Renal pelvis (tissue), 12 donors: ENCODE results near the gene ZBTB3. TPM values are rescaled to one million over a fixed set of nuclear protein-coding genes. Genes with fewer than 3 reads are reported as not detected.

Experiments
- DNase-seq: peaks from one replicate; pipeline ENCODE4 v3.0.0-alpha.2; 2013
- long read RNA-seq, 16 experiments: transcript quantifications; one replicate each; lab custom pipeline, GENCODE V29; 2026
- polyA plus RNA-seq, 3 donors: library from polyadenylated mRNA; unstranded; fragments of 120-200 nt; gene quantifications; one replicate each; pipeline ENCODE4 v1.2.1, GENCODE V29; 2013; ENCODE audit not compliant: insufficient read length in 3 of 3

ZBTB3 gene
- polyA plus RNA-seq = 10 to 100 TPM in 1 of 3 donors, 1 to 10 TPM in 2; 8.1 to 10.4 (median 9.4) TPM
- long read RNA-seq, donor 1 = 0 reads
- long read RNA-seq, donor 2, partial matches to known transcripts = 0 of 1 reads
- long read RNA-seq, donor 2, other reads (novel, unspliced or antisense) = 0 of 1 reads
- long read RNA-seq, donor 3, partial matches to known transcripts = 0 of 2 reads
- long read RNA-seq, donor 3, other reads (novel, unspliced or antisense) = 0 of 2 reads
- long read RNA-seq, donor 4 = 0 reads
- long read RNA-seq, donor 5, partial matches to known transcripts = 0 of 1 reads
- long read RNA-seq, donor 5, other reads (novel, unspliced or antisense) = 0 of 1 reads
- long read RNA-seq, donor 6, partial matches to known transcripts = 0 of 4 reads
- long read RNA-seq, donor 6, other reads (novel, unspliced or antisense) = 0 of 4 reads
- long read RNA-seq, donor 7, transcript ZBTB3-201 (2 exons, 2,978 nt) = major isoform, 5 of 5 reads
- long read RNA-seq, donor 7, partial matches to known transcripts = 0 of 5 reads
- long read RNA-seq, donor 7, other reads (novel, unspliced or antisense) = 0 of 5 reads
- long read RNA-seq, donor 8 = 0 reads
- long read RNA-seq, donor 9, partial matches to known transcripts = 0 of 3 reads
- long read RNA-seq, donor 9, other reads (novel, unspliced or antisense) = 0 of 3 reads
- long read RNA-seq, donor 10, partial matches to known transcripts = 0 of 1 reads
- long read RNA-seq, donor 10, other reads (novel, unspliced or antisense) = 0 of 1 reads
- long read RNA-seq, donor 11, partial matches to known transcripts = 113 of 227 reads
- long read RNA-seq, donor 11, other reads (novel, unspliced or antisense) = 114 of 227 reads
- long read RNA-seq, donor 12, partial matches to known transcripts = 0 of 4 reads
- long read RNA-seq, donor 12, other reads (novel, unspliced or antisense) = 0 of 4 reads
- long read RNA-seq, donor 13, partial matches to known transcripts = 0 of 1 reads
- long read RNA-seq, donor 13, other reads (novel, unspliced or antisense) = 0 of 1 reads
- long read RNA-seq, donor 14 = 0 reads
- long read RNA-seq, donor 15, partial matches to known transcripts = 0 of 1 reads
- long read RNA-seq, donor 15, other reads (novel, unspliced or antisense) = 0 of 1 reads
- long read RNA-seq, donor 16, partial matches to known transcripts = 0 of 1 reads
- long read RNA-seq, donor 16, other reads (novel, unspliced or antisense) = 0 of 1 reads

DNA sequence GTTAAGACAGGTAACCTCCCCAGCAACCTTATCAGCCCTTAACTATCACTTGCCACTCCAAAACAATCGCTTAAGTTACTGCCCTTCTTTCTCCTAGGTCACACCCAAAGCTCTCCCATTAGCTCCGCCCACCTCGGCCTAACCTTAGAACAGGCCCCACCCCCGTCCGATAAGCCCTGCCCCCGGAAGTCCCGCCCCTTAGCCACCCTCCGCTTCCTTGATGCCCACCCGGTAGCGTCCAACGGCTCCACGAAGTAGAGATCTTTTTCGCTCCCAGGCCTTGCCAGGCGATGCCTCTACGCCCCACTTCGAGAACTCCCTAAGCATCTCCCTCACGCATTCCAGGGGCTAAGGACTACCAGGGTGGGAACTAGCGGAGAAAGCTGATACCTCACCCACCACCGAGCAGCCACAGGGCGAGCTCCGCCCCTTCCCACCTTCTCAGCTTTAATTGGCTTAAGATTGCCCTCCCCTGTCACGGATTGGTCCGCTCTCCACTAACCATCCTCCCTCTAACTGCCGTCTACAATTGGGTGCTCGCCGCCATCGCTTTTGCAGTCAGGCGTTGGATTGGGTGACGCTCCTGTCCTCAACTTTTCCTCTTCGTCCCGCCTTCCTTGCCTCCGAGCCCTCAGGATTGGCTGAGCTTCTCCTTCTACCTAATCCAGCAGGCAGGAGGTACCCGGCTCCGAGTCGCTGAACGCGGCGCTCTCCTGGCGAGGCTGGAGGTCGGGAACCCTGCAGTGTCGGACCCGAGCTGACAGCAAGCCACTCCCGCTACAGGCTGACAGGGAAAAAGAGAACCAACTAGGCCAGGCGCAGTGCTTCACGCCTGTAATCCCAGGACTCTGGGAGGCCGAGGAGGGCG, at the start of gene ZBTB3:
TSS of gene ZBTB3 (minus strand) at position 425 of the 868 bp plus-strand sequence. CDS start 496 bp downstream, outside the sequence.
- DNase-seq = peak; percentile 99

DNA sequence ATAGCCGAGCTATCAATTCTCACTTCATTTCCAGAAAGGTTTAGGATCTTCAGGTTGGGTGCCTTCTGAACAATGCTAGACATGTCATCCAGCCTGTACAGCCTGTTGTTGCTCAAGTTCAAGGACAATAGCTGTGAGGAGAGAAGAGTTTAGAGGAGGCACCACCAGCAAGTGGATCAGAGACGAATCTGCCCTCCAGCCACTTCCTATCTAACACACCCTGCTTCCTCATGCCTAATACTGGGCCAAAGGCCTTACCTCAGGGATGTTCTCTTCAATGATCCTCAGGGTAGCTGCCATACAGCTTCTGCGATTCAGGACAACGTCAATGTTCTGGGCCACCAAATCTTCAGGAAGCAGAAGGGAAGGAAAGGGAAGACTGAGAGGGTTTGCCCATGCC, 47.1 kb upstream of the ZBTB3 start:
- DNase-seq = no peak

DNA sequence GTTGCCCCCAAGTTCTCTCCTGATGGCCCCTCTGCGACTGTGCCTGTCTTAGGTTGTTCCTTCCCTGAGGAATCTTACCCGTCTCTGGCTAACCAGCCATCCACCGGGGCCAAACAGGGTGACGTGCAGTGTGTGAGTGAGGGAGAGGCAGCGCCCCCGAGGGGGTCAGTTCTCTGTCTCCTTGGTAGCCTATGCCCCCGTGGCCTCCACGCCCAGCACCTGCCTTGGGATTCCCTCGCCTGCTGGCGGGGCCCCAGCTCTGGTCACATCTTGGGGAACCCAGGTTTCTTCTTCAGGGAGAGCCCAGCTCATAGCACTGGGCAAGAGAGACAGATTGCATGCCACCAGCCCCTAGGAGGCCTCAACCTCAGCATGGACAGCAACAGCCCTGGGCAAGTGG, 45.5 kb upstream of the ZBTB3 start:
- no peak for DNase-seq

DNA sequence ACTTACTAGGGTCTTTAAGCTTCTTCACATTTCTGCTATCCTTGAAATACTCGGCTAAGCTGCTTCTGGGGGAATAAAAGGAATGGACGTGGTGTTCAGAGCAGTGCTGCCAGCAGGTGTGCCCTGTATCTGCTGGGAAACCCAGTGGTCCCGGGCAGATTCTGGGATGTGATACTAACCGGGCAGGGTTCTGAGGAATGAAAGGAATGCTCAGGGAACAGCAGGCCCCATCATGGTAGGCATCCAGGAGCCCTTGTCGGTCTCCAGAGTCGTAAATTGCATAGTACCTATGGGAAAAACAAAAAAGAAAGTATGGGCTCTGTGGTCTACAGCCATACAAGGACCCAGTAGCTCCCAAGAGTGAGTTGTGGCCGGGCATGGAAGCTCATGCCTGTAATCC, 42.3 kb upstream of the ZBTB3 start:
- no peak for DNase-seq

DNA sequence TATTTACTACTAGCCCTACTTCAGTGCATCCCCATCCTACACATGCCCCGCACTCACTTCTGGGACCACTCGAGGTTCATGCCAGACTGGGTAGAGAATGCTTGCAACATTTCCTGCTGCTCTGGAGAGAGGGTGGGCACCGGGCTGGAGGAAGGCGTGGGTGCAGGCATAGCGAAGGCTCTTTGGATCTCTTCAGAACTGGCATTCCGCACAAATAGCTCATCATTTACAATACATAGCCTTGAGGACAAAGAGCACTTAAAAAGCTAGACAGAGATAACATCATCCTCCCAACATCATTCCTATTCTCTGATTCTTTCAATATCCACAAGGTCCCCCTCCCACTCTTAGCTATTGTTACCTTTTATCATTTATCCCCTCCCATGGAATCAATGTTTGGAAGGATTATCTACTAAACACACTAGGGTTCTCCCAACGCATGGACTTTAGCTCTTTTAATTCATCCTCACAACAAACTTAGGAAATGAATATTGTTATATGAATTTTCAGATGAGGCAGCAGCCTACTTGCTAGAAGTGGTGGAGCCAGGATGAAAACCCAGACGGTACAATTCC, 40.3 kb upstream of the ZBTB3 start:
- no peak for DNase-seq

DNA sequence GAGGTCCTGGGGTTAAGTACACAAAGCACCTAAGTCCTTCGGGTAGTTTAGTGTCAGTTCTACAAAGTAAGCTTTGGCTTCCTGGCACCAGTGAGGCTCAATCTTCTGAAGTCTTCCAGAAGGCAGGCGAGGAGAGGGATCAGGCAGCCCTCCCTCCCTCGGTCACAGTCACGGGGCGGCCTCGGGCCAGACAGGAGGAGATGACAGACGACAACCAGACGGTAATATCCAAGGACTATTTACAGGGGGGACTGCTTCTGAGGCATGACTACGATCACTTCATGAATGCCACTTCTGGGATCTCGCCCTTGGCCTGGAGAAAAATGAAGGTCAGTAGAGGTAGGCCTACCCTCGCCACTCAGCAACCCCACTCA, 38.2 kb upstream of the ZBTB3 start:
- DNase-seq = no peak

DNA sequence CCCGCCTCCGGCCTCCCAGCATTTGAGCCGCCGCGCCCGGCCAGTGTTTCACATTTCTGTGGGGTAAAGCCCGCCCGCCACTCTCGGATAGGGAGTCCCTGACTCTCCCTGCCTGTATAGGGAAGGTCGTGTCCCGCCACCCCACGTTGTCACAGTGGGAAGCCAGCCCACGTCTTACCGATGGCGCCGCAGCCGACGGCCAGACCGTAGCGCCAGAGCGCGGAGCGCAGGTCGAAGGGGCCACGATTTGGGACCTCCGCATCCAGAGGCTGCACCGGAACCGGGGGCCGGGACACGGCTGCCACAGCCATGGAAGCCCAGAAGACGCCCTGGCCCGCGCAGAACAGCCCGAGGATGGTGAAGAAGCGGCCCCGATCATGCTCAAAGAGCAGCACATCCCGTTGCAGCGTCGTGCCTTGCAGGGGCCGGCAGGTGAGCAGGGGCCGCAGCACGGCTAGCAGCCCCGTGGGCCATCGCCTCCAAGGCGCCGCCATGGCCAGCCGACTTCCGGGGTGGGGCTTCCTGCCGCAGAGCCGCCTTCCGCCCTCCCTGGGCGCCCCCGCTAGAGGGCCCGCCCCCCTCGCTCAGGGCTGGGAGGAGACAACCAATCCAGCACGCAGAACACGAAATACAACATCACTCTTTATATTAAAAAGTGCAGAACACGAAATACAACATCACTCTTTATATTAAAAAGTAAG, 37.7 kb upstream of the ZBTB3 start, which contains the start of gene TMEM223:
TSS of gene TMEM223 (minus strand) at position 506 of the 701 bp plus-strand sequence. CDS start at position 494, 12 bp downstream.
- peak; percentile 84 for DNase-seq

DNA sequence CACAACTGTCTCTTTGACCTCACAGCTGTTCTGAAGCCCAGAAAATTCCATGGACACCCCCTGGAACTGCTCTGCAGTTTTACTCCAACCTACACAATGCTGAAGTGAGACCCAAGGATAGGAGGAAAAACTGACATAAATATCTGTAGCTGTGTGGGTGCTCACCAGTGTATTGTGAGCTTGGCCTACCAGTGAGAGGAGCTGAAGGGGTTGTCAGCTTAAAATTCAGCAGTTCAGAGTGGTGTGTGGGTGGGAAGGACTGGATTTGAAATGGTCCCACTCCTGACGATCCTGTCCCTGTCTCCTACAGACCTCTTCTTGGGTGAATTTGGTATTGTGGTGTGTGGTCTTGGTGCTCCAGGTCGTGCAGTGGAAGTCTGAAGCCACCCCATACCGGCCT, 35.6 kb upstream of the ZBTB3 start:
- no peak for DNase-seq

DNA sequence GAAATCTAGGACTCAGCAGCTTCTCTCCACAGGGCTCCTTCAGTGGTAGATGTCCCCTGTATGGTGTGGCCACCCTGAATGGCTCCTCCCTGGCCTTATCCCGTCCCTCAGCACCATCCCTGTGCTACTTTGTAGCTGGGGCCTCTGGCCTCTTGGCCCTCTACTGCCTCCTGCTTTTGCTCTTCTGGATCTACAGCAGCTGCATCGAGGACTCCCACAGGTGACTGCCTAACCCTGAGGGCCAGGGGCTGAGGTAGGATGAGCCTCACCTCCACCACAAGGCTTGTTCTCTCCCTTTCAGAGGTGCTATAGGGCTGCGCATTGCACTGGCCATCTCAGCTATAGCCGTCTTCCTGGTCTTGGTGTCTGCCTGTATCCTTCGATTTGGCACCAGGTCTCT, 35.0 kb upstream of the ZBTB3 start:
- no peak for DNase-seq

DNA sequence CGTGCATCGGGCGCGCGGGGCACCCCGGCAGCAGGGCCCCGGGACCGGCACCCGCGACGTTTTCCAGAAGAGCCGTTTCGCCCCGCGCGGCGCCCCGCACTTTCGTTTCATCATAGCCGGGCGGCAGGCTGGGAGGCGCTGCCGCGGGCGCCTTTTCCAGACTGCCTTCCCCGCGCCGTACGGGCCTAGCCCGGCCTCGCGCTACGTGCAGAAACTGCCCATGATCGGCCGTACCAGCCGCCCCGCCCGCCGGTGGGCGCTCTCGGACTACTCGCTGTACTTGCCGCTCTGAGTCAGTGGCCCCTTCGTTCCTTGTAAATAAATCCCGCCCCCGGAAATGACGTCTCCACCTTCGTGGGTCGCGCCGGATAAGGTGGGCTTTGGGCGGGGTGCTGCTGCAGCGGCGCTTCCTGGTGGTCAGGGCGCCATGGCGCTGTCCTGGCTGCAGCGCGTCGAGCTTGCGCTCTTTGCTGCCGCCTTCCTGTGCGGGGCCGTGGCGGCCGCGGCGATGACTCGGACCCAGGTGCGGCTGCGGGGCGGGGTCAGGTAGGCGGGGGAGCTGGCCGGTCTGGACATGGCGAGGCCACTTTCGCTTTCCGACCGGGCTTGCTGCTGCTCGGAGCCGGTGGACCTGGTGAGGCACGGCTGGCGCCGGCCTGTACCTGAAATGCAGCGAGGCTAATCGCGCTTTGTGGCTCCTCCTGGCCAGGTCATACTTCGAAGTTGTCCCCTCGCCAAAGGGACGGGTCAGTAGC, 33.2 kb upstream of the ZBTB3 start, which contains the start of gene TMEM179B:
TSS of gene TMEM179B (plus strand) at position 398 of the 755 bp plus-strand sequence. CDS start at position 428, 30 bp downstream.
- peak; percentile 99 for DNase-seq

DNA sequence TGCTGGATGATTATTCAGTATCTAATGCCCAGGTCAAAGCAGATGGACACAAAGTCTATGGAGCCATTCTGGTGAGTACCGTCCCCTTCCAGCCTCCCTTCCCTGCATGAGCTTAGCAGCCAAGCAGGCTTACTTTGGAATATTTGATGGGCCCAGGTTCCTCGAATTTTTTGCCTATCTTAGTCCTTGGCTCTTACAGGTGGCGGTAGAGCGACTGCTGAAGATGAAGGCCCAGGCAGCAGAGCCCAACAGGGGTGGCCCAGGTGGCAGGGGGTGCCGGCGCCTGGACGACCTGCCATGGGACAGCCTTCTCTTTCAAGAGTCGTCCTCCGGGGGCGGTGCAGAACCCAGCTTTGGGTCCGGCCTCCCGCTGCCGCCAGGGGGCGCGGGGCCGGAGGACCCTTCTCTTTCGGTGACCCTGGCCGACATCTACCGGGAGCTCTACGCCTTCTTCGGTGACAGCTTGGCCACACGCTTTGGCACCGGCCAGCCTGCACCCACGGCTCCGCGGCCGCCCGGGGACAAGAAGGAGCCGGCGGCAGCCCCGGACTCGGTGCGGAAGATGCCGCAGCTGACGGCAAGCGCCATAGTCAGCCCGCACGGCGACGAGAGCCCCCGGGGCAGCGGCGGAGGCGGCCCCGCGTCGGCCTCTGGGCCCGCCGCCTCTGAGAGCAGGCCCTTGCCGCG, 32.5 kb upstream of the ZBTB3 start:
- peak; percentile 89 for DNase-seq

DNA sequence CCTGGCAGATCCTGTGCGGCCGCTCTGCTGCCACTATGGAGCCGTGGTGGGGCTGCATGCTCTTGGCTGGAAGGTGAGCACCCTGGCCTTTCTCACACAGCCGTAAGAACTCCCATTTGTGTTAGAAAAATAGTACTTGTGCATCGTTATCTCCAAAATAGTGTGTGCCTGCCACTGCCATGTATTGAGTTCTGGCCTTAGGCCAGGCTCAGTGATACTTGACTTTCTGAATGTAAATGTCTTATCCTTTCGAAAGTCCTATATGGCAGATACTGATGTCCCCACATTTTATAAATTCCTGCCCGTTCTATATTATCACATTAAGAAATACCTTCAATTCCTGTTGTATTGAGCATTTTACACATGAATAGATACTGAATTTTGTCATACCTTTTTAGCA, 28.8 kb upstream of the ZBTB3 start:
- no peak for DNase-seq

DNA sequence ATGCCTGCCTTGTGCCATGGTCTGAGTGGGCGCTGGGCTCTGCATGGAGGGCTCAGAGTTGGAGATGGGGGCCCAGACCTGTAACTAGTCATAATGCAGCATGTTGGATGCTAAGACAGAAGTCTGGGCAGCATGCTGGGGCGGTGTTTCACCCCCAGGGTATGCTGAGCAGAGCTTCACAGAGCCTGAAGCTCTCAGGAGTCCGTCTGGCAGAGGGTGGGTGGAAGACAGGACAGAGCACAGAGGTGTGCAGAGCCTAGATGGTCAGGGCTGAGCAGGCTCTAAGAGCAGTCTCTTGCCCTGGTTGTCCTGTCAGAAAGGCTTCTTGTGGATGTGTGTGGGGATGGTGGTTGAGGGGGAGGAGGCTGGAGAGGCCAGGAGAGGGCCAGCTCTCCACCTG, 24.5 kb upstream of the ZBTB3 start:
- no peak for DNase-seq

DNA sequence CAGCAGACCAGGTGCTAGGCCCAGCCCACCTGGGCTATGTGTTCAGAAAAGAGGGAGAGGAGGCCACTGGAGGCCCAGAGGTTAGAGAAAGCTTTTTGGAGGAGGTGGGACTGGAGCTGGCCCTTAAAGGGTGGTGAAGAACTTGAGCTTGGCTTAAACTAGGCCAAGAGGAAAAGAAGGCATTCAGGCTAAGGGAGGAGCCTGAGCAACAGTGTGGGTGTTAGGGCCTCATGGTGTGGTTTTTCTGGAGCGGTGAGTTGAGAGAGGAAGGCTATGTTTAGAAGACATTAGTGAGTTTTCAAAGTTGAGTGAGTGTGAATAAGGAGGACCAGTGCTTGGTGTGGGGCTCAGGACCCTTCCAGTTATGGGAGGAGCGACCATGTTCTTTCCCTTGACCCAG, 23.4 kb upstream of the ZBTB3 start:
- DNase-seq = no peak

DNA sequence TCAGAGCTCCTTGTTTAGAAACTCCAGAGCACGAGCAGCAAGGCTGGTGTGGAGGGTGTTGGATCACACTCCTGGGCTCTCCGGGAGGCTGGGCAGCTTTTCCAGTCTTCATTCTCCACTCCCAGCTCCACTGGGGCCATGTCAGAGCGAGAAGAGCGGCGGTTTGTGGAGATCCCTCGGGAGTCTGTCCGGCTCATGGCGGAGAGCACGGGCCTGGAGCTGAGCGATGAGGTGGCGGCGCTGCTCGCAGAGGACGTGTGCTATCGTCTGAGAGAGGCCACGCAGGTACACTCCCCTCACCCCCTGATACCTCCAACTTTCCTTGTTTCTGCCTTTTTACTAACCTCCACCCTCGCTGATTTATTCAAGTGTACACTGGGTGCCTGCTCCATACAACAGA, 21.7 kb upstream of the ZBTB3 start:
- DNase-seq = no peak

DNA sequence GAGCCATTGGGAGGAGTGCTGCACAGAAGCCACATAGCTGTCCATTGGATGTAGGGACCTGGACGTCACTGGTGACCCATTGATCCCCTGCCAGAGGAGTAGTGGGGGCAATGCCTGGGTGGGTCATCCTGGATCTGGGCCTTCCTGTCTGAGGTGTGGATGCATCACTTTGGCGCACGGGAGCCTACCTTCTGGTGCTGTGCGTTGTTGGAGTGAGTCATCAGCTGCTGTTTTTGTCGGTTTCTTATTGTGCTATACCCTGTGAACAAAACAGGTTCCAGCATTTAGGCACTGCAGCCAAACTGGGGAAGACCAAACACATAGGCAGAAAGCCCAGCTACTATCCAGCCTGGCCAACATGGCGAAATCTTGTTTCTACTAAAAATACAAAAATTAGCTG, 20.4 kb upstream of the ZBTB3 start:
- no peak for DNase-seq

DNA sequence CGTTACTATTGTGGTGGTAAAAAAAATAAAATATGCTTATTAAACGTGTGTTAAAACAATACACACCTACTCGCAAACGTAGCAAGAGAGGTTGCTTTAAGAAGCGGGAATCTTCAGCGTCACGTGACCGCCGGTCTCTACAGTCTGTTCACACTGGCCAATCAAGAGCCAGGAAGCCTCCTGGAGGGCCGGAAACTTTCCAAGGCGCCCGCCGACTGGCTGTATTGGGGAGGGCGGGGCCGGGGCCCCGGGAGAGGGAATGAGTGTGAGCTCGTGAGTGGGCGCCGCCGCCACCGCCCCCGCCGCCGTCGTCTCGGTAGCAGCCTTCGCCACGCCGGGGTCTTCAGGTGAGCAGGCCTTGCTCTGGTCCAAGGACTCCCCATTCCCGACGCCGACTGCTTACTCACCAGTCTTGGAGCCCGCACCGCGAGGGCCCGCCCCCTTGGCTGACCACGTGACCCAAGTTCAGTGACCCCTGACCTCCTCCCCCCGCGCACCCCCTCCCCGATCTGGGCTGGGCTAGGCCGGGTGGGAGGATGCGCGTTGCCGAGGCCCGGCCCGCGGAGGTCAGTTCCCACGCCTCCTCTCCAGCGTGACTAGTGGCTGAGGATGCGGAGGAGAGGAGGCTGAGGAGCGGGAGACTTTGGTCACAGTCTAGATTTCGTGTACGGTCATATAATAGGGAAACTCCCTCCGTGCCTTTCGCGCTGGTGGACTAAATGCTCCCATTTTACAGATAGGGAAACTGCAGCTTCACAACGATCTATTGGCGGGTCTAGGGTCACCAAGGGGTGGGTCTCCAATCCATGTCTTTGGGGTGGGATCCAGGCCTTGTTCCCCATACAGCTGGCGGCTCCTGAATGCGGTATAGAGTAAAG, 17.4 kb upstream of the ZBTB3 start, which contains the start of gene TAF6L:
TSS of gene TAF6L (plus strand) at position 253 of the 878 bp plus-strand sequence. CDS start 4,388 bp downstream, outside the sequence.
- peak; percentile 98 for DNase-seq
